ENCODE measurements around the gene XK.

DNA sequence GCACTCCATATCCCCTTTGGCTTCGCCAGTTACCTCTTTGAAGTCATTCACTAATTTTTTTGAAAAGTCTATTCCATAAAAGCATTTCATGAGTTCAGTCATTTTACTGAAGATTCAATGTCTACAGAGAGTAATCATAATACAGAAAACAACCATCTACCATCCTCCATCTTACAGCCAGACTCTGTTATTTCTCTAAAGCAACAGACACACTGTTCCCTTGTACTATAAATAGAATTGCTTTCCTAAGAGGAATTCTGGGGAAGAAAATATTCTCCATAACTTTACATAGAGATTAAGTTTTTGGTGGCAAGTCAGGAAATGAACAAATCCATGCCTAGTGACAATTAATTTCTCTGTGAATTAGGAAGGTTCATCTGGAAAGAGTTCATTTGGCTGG lies 37.0 kb downstream of the XK start:
- TF ChIP-seq, protein P1, sequence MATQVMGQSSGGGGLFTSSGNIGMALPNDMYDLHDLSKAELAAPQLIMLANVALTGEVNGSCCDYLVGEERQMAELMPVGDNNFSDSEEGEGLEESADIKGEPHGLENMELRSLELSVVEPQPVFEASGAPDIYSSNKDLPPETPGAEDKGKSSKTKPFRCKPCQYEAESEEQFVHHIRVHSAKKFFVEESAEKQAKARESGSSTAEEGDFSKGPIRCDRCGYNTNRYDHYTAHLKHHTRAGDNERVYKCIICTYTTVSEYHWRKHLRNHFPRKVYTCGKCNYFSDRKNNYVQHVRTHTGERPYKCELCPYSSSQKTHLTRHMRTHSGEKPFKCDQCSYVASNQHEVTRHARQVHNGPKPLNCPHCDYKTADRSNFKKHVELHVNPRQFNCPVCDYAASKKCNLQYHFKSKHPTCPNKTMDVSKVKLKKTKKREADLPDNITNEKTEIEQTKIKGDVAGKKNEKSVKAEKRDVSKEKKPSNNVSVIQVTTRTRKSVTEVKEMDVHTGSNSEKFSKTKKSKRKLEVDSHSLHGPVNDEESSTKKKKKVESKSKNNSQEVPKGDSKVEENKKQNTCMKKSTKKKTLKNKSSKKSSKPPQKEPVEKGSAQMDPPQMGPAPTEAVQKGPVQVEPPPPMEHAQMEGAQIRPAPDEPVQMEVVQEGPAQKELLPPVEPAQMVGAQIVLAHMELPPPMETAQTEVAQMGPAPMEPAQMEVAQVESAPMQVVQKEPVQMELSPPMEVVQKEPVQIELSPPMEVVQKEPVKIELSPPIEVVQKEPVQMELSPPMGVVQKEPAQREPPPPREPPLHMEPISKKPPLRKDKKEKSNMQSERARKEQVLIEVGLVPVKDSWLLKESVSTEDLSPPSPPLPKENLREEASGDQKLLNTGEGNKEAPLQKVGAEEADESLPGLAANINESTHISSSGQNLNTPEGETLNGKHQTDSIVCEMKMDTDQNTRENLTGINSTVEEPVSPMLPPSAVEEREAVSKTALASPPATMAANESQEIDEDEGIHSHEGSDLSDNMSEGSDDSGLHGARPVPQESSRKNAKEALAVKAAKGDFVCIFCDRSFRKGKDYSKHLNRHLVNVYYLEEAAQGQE (IDR thresholded peaks at IDR 0.05; ENCODE audit: unreplicated experiment): no peak
- TF ChIP-seq POLR2AphosphoS5 (IDR thresholded peaks at IDR 0.05; ENCODE audit: low read depth) (no peak), EZH2phosphoT487 (IDR thresholded peaks at IDR 0.05; ENCODE audit: unreplicated experiment) (no peak), EZH2 (IDR thresholded peaks at IDR 0.05; ENCODE audit: low read depth, unreplicated experiment) (no peak), JUNB (IDR thresholded peaks at IDR 0.05; ENCODE audit: unreplicated experiment) (no peak), ZNF114 (CRISPR knock-in tag; IDR thresholded peaks at IDR 0.05) (no peak), CREB1 (CRISPR knock-in tag; IDR thresholded peaks at IDR 0.05; ENCODE audit: low read depth) (no peak), STAT1 (IDR thresholded peaks at IDR 0.05; ENCODE audit: unreplicated experiment) (no peak)
- TF ChIP-seq, protein P2, sequence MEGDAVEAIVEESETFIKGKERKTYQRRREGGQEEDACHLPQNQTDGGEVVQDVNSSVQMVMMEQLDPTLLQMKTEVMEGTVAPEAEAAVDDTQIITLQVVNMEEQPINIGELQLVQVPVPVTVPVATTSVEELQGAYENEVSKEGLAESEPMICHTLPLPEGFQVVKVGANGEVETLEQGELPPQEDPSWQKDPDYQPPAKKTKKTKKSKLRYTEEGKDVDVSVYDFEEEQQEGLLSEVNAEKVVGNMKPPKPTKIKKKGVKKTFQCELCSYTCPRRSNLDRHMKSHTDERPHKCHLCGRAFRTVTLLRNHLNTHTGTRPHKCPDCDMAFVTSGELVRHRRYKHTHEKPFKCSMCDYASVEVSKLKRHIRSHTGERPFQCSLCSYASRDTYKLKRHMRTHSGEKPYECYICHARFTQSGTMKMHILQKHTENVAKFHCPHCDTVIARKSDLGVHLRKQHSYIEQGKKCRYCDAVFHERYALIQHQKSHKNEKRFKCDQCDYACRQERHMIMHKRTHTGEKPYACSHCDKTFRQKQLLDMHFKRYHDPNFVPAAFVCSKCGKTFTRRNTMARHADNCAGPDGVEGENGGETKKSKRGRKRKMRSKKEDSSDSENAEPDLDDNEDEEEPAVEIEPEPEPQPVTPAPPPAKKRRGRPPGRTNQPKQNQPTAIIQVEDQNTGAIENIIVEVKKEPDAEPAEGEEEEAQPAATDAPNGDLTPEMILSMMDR (conservative IDR thresholded peaks at IDR 0.05; ENCODE audit: low read depth in 2 of 2): no peak
- TF ChIP-seq, protein P3, sequence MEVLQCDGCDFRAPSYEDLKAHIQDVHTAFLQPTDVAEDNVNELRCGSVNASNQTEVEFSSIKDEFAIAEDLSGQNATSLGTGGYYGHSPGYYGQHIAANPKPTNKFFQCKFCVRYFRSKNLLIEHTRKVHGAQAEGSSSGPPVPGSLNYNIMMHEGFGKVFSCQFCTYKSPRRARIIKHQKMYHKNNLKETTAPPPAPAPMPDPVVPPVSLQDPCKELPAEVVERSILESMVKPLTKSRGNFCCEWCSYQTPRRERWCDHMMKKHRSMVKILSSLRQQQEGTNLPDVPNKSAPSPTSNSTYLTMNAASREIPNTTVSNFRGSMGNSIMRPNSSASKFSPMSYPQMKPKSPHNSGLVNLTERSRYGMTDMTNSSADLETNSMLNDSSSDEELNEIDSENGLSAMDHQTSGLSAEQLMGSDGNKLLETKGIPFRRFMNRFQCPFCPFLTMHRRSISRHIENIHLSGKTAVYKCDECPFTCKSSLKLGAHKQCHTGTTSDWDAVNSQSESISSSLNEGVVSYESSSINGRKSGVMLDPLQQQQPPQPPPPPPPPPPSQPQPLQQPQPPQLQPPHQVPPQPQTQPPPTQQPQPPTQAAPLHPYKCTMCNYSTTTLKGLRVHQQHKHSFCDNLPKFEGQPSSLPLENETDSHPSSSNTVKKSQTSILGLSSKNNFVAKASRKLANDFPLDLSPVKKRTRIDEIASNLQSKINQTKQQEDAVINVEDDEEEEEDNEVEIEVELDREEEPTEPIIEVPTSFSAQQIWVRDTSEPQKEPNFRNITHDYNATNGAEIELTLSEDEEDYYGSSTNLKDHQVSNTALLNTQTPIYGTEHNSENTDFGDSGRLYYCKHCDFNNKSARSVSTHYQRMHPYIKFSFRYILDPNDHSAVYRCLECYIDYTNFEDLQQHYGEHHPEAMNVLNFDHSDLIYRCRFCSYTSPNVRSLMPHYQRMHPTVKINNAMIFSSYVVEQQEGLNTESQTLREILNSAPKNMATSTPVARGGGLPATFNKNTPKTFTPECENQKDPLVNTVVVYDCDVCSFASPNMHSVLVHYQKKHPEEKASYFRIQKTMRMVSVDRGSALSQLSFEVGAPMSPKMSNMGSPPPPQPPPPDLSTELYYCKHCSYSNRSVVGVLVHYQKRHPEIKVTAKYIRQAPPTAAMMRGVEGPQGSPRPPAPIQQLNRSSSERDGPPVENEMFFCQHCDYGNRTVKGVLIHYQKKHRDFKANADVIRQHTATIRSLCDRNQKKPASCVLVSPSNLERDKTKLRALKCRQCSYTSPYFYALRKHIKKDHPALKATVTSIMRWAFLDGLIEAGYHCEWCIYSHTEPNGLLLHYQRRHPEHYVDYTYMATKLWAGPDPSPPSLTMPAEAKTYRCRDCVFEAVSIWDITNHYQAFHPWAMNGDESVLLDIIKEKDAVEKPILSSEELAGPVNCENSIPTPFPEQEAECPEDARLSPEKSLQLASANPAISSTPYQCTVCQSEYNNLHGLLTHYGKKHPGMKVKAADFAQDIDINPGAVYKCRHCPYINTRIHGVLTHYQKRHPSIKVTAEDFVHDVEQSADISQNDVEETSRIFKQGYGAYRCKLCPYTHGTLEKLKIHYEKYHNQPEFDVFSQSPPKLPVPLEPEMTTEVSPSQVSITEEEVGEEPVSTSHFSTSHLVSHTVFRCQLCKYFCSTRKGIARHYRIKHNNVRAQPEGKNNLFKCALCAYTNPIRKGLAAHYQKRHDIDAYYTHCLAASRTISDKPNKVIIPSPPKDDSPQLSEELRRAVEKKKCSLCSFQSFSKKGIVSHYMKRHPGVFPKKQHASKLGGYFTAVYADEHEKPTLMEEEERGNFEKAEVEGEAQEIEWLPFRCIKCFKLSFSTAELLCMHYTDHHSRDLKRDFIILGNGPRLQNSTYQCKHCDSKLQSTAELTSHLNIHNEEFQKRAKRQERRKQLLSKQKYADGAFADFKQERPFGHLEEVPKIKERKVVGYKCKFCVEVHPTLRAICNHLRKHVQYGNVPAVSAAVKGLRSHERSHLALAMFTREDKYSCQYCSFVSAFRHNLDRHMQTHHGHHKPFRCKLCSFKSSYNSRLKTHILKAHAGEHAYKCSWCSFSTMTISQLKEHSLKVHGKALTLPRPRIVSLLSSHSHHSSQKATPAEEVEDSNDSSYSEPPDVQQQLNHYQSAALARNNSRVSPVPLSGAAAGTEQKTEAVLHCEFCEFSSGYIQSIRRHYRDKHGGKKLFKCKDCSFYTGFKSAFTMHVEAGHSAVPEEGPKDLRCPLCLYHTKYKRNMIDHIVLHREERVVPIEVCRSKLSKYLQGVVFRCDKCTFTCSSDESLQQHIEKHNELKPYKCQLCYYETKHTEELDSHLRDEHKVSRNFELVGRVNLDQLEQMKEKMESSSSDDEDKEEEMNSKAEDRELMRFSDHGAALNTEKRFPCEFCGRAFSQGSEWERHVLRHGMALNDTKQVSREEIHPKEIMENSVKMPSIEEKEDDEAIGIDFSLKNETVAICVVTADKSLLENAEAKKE (CRISPR knock-in tag; IDR thresholded peaks at IDR 0.05): no peak
- TF ChIP-seq, protein P4, sequence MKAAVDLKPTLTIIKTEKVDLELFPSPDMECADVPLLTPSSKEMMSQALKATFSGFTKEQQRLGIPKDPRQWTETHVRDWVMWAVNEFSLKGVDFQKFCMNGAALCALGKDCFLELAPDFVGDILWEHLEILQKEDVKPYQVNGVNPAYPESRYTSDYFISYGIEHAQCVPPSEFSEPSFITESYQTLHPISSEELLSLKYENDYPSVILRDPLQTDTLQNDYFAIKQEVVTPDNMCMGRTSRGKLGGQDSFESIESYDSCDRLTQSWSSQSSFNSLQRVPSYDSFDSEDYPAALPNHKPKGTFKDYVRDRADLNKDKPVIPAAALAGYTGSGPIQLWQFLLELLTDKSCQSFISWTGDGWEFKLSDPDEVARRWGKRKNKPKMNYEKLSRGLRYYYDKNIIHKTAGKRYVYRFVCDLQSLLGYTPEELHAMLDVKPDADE (IDR thresholded peaks at IDR 0.05): no peak

Data from GM23338 (cell line).